HepG2 (cell line): ENCODE results near the gene DMAP1. TPM values are rescaled to one million over a fixed set of nuclear protein-coding genes. Genes with fewer than 3 reads are reported as not detected.
A peak's percentile ranks its signal among the peaks of the same experiment; 100 is the strongest.

Source experiments
- HDAC2 ChIP-seq: sonication (generic); formaldehyde crosslinking; IDR thresholded peaks from 2 replicates; pipeline ENCODE4 v1.4.0; 2020; ENCODE audit warnings: missing genetic modification reagents
- IKZF4 ChIP-seq: sonication (generic); formaldehyde crosslinking; IDR thresholded peaks from 2 replicates; pipeline ENCODE4 v1.5.1; 2020; ENCODE audit warnings: borderline replicate concordance, mild to moderate bottlenecking, low read depth, missing genetic modification reagents; ENCODE audit errors: not compliant biosample characterization
- MTA1 ChIP-seq: sonication (generic); formaldehyde crosslinking; IDR thresholded peaks from 2 replicates; pipeline ENCODE4 v1.4.0; 2020; ENCODE audit warnings: missing genetic modification reagents, mild to moderate bottlenecking, borderline replicate concordance
- NFATC3 ChIP-seq: sonication (generic); formaldehyde crosslinking; IDR thresholded peaks from 2 replicates; pipeline ENCODE4 v1.5.1; 2020; ENCODE audit warnings: mild to moderate bottlenecking, missing genetic modification reagents
- NFRKB ChIP-seq: fragments of 450-650 bp; IDR thresholded peaks from 2 replicates; pipeline ENCODE4 v1.6.1; 2017
- NPAS2 ChIP-seq: sonication (generic); formaldehyde crosslinking; IDR thresholded peaks from 2 replicates; pipeline ENCODE4 v1.8.0; 2022; ENCODE audit warnings: mild to moderate bottlenecking, missing genetic modification reagents, borderline replicate concordance
- REL ChIP-seq: sonication (generic); formaldehyde crosslinking; conservative IDR thresholded peaks from 2 replicates; pipeline ENCODE4 v1.8.0; 2022; ENCODE audit warnings: mild to moderate bottlenecking, missing genetic modification reagents, moderate library complexity
- SOX13 ChIP-seq, 3 experiments: fragments of 450-650 bp in 1 of 3; sonication (generic) in 1 of 3; formaldehyde crosslinking in 1 of 3; IDR thresholded peaks in 2 of 3; conservative IDR thresholded peaks in 1 of 3; 2 replicates each; pipeline versions ENCODE4 v1.5.0 to v1.6.1; 2016 to 2020; ENCODE audit warnings: antibody characterized with exemption in 1 of 3, mild to moderate bottlenecking in 1 of 3, missing compliant biosample characterization in 1 of 3, missing genetic modification reagents in 1 of 3, moderate library complexity in 1 of 3
- STAG1 ChIP-seq: sonication (generic); formaldehyde crosslinking; IDR thresholded peaks from 2 replicates; pipeline ENCODE4 v1.4.0; 2020; ENCODE audit warnings: missing genetic modification reagents
- THRA ChIP-seq: sonication (generic); formaldehyde crosslinking; IDR thresholded peaks from 2 replicates; pipeline ENCODE4 v1.4.0; 2020; ENCODE audit warnings: missing genetic modification reagents, borderline replicate concordance
- TMF1 ChIP-seq: sonication (generic); formaldehyde crosslinking; IDR thresholded peaks from 2 replicates; pipeline ENCODE4 v1.8.1; 2022; ENCODE audit warnings: low read depth, missing genetic modification reagents
- ZBTB14 ChIP-seq: sonication (generic); formaldehyde crosslinking; IDR thresholded peaks from 2 replicates; pipeline ENCODE4 v1.4.0; 2020; ENCODE audit warnings: missing genetic modification reagents
- ZBTB33 ChIP-seq: sonication (generic); formaldehyde crosslinking; IDR thresholded peaks from 2 replicates; pipeline ENCODE4 v1.4.0; 2020; ENCODE audit warnings: missing genetic modification reagents
- ZNF121 ChIP-seq: sonication (generic); formaldehyde crosslinking; IDR thresholded peaks from 2 replicates; pipeline ENCODE4 v1.5.0; 2020; ENCODE audit warnings: mild to moderate bottlenecking, missing genetic modification reagents
- ZNF629 ChIP-seq: sonication (generic); formaldehyde crosslinking; conservative IDR thresholded peaks from 2 replicates; pipeline ENCODE4 v1.5.0; 2020; ENCODE audit warnings: missing genetic modification reagents
- ZNF660 ChIP-seq: sonication (generic); formaldehyde crosslinking; IDR thresholded peaks from 2 replicates; pipeline ENCODE4 v1.5.1; 2020; ENCODE audit warnings: mild to moderate bottlenecking, low read depth, missing genetic modification reagents, borderline replicate concordance
- ZNF773 ChIP-seq: sonication (generic); formaldehyde crosslinking; IDR thresholded peaks from 2 replicates; pipeline ENCODE4 v1.4.0; 2020; ENCODE audit warnings: missing genetic modification reagents, borderline replicate concordance
- polyA plus RNA-seq, 8 experiments: library from polyadenylated mRNA; depleted of rRNA in 3 of 8; stranded (reverse) in 7 of 8; unstranded in 1 of 8; fragments of >200 nt; fragmentation: Illumina TruSeq in 4 of 8; extraction: Trizol in 4 of 8; gene quantifications; 2 replicates each; pipeline versions ENCODE4 v1.2.1 to v1.2.3, GENCODE V29; 2011 to 2016; ENCODE audit warnings: low read depth in 4 of 8, missing spikeins in 1 of 8, mixed read lengths in 1 of 8; ENCODE audit not compliant: insufficient read depth in 1 of 8
- total RNA-seq, 5 experiments: library from RNA; depleted of rRNA; stranded (reverse); fragments of >200 nt; fragmentation: Illumina TruSeq; extraction: Trizol; gene quantifications; 2 replicates each; pipeline ENCODE4 v1.2.3, GENCODE V29; 2016; ENCODE audit warnings: low read depth in 1 of 5
- TF ChIP-seq, protein P1 (sequence below): sonication (generic); formaldehyde crosslinking; IDR thresholded peaks from 2 replicates; pipeline ENCODE4 v1.4.0; 2020; ENCODE audit warnings: mild to moderate bottlenecking, low read depth, missing genetic modification reagents
- TF ChIP-seq, protein P2 (sequence below): sonication (generic); IDR thresholded peaks from 2 replicates; pipeline ENCODE4 v1.6.1; 2016; ENCODE audit warnings: low read depth, borderline replicate concordance
- TF ChIP-seq, protein P3 (sequence below): sonication (generic); formaldehyde crosslinking; IDR thresholded peaks from 2 replicates; pipeline ENCODE4 v1.4.0; 2020; ENCODE audit warnings: missing genetic modification reagents
- TF ChIP-seq, protein P4 (sequence below): IDR thresholded peaks from 2 replicates; pipeline ENCODE4 v1.6.1; 2016; ENCODE audit warnings: low read depth, borderline replicate concordance

The DMAP1 gene
- total and polyA plus RNA-seq, 2 of the 13 experiments (the other 11 are each of a cell fraction or from before 2014, with no cell fraction given), result 17.6 to 32.7 TPM

DNA sequence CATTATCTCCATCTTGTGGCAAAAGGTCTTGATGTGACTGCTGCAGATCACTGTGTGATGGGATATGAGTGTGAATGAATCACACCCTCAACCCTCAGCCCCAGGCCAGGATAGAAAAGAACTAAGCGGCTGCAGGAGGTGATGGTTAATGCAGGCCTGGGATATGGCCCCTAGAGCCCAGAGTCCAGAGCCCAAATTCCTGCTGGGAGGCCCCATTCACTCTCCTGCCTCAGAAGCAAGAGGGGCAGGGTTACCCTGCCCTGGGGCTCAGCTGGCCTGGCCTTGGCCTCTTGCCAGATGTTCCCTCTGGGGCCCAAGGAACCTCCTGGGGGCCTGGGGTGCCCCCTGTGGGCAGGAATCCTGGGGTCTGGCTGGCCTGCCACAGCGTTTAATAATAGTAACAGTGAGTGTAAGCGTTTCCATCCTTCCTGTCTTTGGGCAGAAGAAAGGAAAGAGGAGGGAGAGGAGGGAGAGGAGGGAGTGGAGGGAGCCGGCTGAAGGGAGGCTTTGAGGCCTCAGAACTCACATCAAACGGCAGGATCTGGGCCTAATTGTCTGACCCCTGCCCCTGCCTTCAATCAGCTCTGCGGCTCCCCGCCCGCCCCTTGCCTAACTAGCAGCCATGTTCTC, 26.2 kb downstream of the DMAP1 start (continued):
- TF ChIP-seq, protein P1, sequence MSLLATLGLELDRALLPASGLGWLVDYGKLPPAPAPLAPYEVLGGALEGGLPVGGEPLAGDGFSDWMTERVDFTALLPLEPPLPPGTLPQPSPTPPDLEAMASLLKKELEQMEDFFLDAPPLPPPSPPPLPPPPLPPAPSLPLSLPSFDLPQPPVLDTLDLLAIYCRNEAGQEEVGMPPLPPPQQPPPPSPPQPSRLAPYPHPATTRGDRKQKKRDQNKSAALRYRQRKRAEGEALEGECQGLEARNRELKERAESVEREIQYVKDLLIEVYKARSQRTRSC (CRISPR knock-in tag), result no peak
- TF ChIP-seq, protein P2, sequence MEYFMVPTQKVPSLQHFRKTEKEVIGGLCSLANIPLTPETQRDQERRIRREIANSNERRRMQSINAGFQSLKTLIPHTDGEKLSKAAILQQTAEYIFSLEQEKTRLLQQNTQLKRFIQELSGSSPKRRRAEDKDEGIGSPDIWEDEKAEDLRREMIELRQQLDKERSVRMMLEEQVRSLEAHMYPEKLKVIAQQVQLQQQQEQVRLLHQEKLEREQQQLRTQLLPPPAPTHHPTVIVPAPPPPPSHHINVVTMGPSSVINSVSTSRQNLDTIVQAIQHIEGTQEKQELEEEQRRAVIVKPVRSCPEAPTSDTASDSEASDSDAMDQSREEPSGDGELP, result peak; percentile 84
- TF ChIP-seq ZNF773 (no peak), ZNF660 (CRISPR knock-in tag) (no peak), NPAS2 (no peak), MTA1 (CRISPR knock-in tag) (peak; percentile 33; the same call in 1 of the 2 replicates), ZBTB33 (CRISPR knock-in tag) (no peak), ZNF629 (CRISPR knock-in tag) (no peak), TMF1 (CRISPR knock-in tag) (no peak), SOX13 (IDR thresholded peaks at IDR 0.05) (no peak), SOX13 (CRISPR knock-in tag; conservative IDR thresholded peaks at IDR 0.05 in 1 of 2, IDR thresholded peaks at IDR 0.05 in 1 of 2) (0 out of 4 replicates have a peak, but pooled peaks of 1 of the 2 experiments have one; percentile 23), NFRKB (no peak), IKZF4 (CRISPR knock-in tag) (no peak), REL (CRISPR knock-in tag) (no peak), STAG1 (CRISPR knock-in tag) (peak; percentile 33), NFATC3 (CRISPR knock-in tag) (no peak), ZBTB14 (CRISPR knock-in tag) (no peak), ZNF121 (CRISPR knock-in tag) (peak; percentile 72), HDAC2 (CRISPR knock-in tag) (no peak), THRA (CRISPR knock-in tag) (no peak)
- TF ChIP-seq, protein P3, sequence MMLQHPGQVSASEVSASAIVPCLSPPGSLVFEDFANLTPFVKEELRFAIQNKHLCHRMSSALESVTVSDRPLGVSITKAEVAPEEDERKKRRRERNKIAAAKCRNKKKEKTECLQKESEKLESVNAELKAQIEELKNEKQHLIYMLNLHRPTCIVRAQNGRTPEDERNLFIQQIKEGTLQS (CRISPR knock-in tag), result no peak
- TF ChIP-seq, protein P4, sequence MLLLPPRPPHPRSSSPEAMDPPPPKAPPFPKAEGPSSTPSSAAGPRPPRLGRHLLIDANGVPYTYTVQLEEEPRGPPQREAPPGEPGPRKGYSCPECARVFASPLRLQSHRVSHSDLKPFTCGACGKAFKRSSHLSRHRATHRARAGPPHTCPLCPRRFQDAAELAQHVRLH (CRISPR knock-in tag), result 0 out of 2 replicates have a peak, but pooled peaks have one; percentile 34
